ENCODE measurements around the gene TMEM100. TPM values are rescaled to one million over a fixed set of nuclear protein-coding genes. Genes with fewer than 3 reads are reported as not detected.

The TMEM100 gene
- total and polyA plus RNA-seq, 2 of the 8 experiments (the other 6 are each of a cell fraction or from before 2014, with no cell fraction given): 0.36 to 0.48 TPM

- DNase-seq (ENCODE audit: low read depth in 1 of 2, low spot score in 2 of 2): no peak
- POLR2A ChIA-PET (ENCODE audit: partially characterized antibody): no interaction called here
- Histone ChIP-seq H3K18ac (ENCODE audit: extremely low read depth, low read length) (no peak overlapping the region), H3K56ac (replicated peaks; ENCODE audit: insufficient read length, low read depth, low read length) (no peak overlapping the region), H3K27ac (ENCODE audit: low read depth, low read length) (no peak overlapping the region), H3K9ac (replicated peaks in 1 of 4; ENCODE audit: extremely low read depth in 1 of 4, low read depth in 3 of 4, low read length in 3 of 4) (no peak overlapping the region), H4K5ac (ENCODE audit: insufficient read length, low read depth, low read length) (no peak overlapping the region), H3K23ac (ENCODE audit: insufficient read length) (no peak overlapping the region), H2BK5ac (ENCODE audit: low read depth, low read length) (no peak overlapping the region), H3K79me1 (ENCODE audit: low read depth, low read length) (no peaks in the 10 kb centered on the region), H4K91ac (replicated peaks; ENCODE audit: insufficient read length, low read length) (no peak overlapping the region), H3K14ac (ENCODE audit: insufficient read length) (no peak overlapping the region), H2BK20ac (ENCODE audit: low read length) (no peak overlapping the region), H2BK12ac (ENCODE audit: low read depth, low read length) (no peak overlapping the region), H3K4me3 (ENCODE audit: extremely low read depth in 1 of 4, insufficient read depth in 2 of 4, low read depth in 3 of 4, low read length in 4 of 4) (no peak overlapping the region), H3K4ac (replicated peaks; ENCODE audit: insufficient read length, low read depth, low read length) (no peak overlapping the region), H4K20me1 (replicated peaks in 1 of 2; ENCODE audit: control insufficient read depth in 1 of 2, insufficient read depth in 2 of 2, low read length in 2 of 2) (no peaks in the 10 kb centered on the region), H3K9me3 (ENCODE audit: insufficient read depth in 2 of 2, low read depth in 1 of 2, low read length in 1 of 2) (no peaks in the 10 kb centered on the region), H2AFZ (ENCODE audit: low read length) (no peak overlapping the region), H3K79me2 (ENCODE audit: control insufficient read depth in 1 of 2, insufficient read depth in 2 of 2, low read length in 2 of 2) (peaks cover 0 to 3% of the 10 kb centered on the region in 2 experiments; a peak in 1 of 4 replicates), H2BK120ac (replicated peaks; ENCODE audit: low read depth, low read length) (no peak overlapping the region), H3K4me2 (ENCODE audit: insufficient read depth in 1 of 2, low read depth in 2 of 2, low read length in 2 of 2) (no peak overlapping the region), H4K8ac (ENCODE audit: extremely low read depth, insufficient read depth, low read length) (no peak overlapping the region), H3K4me1 (replicated peaks in 1 of 4; ENCODE audit: control insufficient read depth in 3 of 4, insufficient read depth in 4 of 4, low read length in 3 of 4) (peaks cover 2 to 7% (median 3%) of the 10 kb centered on the region in 4 experiments; a peak in 2 of 7 replicates), H2AK5ac (ENCODE audit: low read depth, low read length) (no peak overlapping the region), H3K27me3 (replicated peaks in 1 of 4; ENCODE audit: control insufficient read depth in 3 of 4, extremely low read depth in 1 of 4, insufficient read depth in 3 of 4, low read length in 3 of 4) (no peaks in the 10 kb centered on the region), H3K23me2 (ENCODE audit: low read depth, low read length) (no peaks in the 10 kb centered on the region), H2BK15ac (ENCODE audit: low read length) (no peak overlapping the region), H3K36me3 (ENCODE audit: control insufficient read depth in 2 of 4, insufficient read depth in 4 of 4, low read length in 3 of 4) (no peaks in the 10 kb centered on the region)
- TF ChIP-seq CTCF (IDR thresholded peaks at IDR 0.05; ENCODE audit: control extremely low read depth in 1 of 3, insufficient read depth in 1 of 3, low read depth in 1 of 3, low read length in 3 of 3): no peak
- TF ChIP-seq YY1 (IDR thresholded peaks at IDR 0.05; ENCODE audit: low read depth, low read length): no peak
- TF ChIP-seq RXRA (IDR thresholded peaks at IDR 0.05; ENCODE audit: insufficient read depth, low read depth, low read length): no peak
- no peak for TF ChIP-seq PHF8 (conservative IDR thresholded peaks at IDR 0.05; ENCODE audit: low read depth, low read length)
- CTCF ChIA-PET (ENCODE audit: partially characterized antibody): interaction anchor here (1.0 to 1.2 kb wide), 2 partner anchors 24 to 146 kb away, joined by 3 to 4 read pairs; partner anchors contain the start of gene TMEM100
- no peak for FAIRE-seq
- 62% methylated on average over 3 of the region's 3 CpGs; no CpG with 5 or more reads in 1 of the 2 experiments for WGBS, 2 experiments (ENCODE audit: extremely low coverage in 1 of 2, insufficient coverage in 1 of 2, insufficient read length in 1 of 2, insufficient replicate concordance in 2 of 2, low coverage in 1 of 2, low lambda C conversion rate in 2 of 2, missing lambda C conversion rate in 1 of 2)
Measured at GRCh38 chr17:55747209-55747608, 24.5 kb upstream of the TMEM100 start.

Measured in H1 (cell line).